Measurements from ENCODE around the gene TFF3.
"Not testable (repeated sequence)": the region's sequence is repeated elsewhere in the genome, so short reads cannot be mapped to it uniquely, and the experiment has no call there.

The TFF3 gene

DNA sequence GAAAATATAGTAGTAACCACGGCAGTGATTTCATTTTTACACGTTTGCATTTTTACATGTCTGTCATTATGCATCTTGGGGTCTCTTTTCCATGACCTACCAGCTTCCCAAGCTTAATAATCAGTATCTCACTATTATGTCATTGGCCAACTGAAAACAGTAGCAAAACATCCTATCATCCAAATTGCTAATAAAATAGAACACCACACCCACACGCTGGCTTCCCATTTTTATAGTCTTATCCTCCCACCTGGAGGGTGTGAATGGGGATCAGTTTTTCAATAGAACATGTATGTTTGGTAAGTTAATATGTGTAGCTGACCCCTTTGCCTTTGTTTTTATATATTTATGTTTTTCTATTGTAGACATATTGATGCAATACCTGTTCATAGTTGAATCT, 11.8 kb downstream of the TFF3 start:
- no peak for DNase-seq

DNA sequence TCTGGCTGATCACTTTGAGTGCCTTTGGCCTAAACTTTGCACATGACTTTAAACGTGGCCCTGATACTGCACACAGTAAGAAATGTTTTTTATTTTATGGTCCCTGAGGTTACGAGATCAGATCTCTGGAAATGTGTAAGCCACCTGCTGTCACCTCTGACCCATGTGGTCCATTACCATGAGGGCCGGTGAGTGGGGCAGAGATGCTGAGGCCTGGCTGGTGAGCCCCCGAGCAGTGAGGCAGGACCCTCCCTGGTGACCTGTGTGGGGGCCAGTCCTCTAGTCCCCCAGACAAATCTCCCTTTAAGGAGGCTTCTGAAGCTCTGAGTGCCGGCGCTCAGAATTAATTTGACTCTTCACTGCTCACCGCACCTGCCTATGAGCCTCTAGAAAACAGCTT, 12.4 kb downstream of the TFF3 start:
- no peak for DNase-seq

DNA sequence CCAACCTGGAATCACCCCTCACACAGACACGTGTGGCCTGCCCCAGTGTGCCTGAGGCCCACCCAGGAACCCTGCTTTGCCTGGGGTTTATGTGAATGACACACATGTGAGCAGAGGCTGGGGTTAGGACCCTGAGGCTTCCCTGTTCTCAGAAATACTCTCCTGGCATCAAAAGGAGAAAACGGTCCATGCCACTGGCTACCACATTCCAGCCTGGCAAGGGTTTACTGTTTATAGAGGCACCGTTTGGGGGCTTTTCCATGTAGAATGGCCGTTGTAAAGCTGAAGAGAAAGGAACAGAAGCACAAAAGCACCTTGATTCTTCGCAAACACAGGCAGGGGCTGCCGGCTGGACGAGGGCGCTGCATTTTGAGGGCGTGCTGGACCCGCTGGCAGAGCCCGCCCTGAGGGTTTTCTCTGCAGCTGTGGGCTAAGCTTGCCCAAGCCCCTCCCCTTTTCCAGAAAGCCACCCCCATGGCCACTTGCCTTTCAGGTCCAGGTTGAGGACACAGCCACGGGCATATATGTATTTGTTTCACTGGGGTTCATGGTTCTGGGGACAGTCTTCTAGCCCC, 13.0 kb downstream of the TFF3 start:
- no peak for DNase-seq

DNA sequence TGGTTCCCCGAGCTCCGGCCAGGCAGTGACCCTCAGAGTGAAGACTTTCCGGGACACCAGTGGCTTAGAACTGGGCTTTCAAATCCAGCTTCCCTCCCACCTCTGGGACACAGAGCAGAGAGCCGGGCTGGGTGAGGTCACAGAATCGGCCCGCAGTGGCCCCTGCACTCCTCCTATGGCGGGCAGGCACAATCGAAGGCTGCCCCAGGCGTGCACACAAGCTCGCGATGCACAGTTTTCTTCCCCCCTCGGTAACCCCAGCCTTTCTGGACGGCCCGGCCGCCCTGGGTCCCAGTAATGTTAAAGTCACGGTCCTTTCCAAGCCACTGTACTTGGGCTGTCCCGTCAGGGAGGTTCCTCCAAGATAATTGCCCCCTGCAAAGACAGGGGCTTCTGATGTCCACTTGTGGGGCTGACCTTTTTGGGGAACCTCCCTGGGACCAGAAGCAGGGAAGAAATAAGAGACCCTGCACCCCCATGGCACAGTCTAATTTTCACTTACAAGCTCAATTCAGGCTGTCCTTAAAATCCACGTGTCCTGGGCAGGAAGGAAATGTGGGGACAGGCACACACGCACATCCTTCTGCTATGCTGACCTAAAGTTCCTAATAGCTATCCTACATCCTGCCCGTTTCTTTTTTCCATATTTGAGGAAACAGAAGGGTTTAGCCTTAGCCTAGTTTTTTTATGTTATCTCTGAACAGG, 13.7 kb downstream of the TFF3 start:
- no peak for DNase-seq

DNA sequence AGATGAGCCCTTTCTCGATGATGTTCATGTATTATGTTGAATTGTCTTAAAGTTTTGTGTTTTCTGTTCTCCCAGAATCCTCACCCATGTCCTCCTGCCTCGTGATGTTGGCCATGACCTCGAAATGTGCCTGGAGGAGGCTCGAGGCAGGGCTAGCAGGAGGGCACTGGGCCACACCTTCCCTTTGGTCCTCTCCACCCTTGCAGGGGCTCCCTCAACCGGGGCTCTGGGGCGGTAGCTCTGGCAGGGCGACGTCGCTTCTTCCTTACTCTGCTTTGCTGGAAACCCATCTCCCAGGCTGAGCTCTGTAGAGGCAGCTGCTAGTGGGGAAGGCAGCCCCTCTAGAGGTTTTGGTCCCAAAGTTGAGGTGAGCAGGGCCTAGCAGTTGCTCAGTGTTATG, 14.3 kb downstream of the TFF3 start:
- no peak for DNase-seq

DNA sequence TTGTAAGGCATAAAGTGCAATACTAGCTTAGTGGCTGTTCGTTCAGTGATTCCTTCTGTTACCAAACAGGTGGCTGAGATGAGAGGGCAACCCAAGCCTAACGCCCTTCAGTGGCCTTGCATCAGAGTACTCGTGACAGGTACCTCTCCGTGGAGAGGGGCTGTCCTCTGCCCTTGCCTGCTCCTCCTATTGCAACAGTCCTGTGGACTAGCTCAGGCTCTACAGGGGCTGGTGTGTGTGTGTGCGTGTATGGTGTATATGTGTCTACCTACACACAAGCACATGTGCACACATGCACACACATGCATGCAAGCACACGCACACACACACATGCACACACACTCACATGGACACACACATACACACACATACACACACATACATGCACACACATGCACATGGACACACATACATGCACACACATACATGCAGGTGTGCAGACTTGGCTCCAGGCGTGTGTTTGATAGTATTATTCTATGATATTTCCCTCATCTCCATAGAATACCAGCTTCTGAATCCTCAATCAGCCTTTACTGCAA, 15.1 kb downstream of the TFF3 start:
- no peak for DNase-seq

DNA sequence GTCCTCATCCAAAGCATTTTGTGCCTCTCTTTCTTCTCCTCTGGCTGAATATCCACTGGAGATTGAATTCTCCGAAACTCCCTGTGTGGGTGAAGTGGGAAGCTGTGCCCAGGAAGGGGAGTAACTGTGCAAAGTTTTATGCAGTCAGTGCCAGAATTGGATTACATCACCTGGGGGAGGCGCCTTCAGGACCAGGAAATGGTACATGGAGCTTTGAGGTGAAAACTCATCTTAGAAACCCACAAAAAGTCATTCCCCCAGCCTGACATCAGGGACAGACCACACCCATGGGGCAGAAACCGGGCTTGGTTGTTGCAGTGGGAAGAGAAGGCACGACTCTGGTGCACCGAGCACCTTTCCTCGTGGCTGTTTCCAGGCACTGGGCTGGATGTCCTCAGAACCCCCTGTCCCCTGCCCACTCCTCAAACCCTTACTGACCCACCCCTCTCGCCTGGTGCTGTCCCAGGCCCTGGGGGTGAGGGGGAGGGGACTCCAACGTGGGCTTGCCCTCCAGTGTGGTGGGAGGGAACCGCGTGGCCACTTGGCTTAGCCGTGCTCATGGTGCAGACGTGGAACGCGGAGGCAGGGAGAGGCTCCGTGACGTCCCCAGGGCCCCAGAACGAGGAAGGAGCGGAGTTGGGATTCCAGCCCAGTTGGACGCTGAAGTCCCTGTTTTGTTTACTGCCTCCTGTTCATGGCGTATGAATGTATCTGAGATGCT, 15.7 kb downstream of the TFF3 start:
- DNase-seq = no peak

DNA sequence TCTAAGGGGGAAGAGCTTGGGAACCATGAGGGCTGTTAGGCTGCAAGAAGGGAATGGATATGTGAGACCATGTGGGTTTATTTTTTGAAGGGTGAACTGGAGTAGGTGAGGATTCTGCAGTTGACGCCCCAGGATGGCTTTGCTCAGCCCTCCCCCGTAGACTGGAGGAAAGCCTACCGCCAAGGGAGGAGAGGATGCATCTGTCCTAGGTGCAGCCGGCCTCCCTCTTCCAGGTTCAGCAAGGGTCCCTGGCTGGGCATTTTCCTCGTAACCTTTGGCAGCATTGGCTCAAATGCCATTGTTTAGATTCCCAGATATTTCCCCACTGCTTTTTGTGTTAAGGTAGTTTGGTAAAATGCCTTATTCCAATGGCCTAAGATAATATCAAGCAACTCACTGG, 16.6 kb downstream of the TFF3 start:
- DNase-seq = no peak

DNA sequence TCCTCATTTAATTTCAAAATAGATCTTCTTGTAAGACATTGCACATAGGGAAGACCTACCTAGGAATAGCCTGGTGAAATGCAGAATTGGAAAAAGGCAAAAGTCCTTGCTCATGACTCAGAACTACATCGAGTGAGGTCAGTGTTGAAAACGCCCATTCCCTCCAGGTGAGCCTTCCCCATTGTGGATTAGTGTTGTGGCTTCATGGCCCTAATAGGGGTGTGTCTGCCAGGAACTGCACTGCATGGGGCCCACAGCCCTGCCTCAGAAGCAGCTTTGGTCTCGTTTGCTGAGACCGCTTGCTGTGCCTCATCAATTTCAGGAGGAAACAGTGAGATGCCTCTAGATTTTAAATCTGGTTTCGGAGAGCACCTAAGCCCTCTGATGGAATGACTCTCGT, 17.0 kb downstream of the TFF3 start:
- no peak for DNase-seq

DNA sequence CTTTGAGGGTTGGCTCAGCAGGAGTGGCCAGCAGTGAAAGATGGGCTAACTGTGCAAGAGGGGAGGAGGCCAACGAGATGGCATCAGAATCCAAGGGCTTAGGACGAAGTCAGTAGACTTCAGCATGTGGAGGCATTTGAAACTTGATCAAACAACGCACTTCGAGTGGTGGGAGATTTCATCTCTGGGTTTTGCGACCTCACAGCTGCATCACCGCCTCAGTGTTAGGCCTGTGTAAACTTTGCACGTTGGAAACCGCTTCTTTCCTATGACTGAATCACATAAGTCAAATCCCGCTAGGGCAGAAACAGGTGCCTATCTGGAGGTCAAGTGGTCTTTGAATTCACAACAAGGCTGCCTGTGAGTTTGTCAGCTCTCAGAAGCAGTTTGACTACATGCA, 17.8 kb downstream of the TFF3 start:
- DNase-seq = no peak

DNA sequence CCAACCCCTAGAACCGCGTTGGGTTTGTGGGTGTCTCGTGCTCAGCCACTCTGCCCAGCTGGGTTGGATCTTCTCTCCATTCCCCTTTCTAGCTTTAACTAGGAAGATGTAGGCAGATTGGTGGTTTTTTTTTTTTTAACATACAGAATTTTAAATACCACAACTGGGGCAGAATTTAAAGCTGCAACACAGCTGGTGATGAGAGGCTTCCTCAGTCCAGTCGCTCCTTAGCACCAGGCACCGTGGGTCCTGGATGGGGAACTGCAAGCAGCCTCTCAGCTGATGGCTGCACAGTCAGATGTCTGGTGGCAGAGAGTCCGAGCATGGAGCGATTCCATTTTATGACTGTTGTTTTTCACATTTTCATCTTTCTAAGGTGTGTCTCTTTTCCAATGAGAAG, 18.7 kb downstream of the TFF3 start:
- DNase-seq = no peak

DNA sequence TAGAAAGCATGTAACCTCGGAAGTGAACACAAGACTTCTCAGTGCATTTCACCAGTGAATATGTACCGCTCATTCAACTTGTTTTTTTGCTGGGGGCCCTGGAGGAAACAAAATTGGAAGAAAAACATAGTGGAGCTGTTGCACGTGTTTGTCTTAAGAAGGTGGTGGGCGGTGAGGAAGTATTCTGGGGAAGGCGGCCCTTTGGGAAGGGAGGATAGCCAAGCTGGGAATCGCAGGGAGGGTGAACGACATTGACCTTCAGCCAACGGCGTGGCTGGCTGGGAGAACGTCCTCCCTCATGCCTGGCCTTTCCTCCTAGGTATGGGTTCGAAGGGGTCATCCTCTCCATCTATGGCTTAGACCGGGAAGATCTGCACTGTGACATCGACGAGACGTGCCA, 19.4 kb downstream of the TFF3 start:
- DNase-seq = no peak

DNA sequence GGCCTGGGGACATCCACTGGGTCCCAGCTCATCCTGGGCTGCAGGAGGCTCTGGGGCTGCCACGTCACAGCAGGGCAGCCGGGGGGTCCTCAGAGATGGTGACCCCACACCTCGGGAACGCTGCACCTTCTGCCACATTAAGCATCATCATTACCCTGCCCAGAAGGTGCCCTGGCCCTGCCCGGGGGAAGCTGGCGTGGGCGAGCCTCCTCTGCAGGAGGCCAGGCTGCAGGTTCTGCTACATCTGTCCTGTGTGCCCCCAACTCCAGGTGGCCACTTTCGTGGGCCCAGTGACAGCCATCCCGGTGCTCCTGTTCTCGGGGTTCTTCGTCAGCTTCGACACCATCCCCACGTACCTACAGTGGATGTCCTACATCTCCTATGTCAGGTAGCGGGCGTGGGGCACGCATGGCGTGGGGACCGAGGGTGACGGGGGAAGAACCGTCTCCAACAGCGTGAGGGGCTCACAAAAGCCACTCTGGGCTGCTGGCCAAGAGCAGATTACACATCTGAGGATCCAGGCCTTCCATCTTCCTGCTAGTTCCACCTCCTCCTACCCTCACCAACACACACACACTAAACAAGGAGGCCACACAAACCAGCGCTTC, 20.8 kb downstream of the TFF3 start:
- no peak for DNase-seq

DNA sequence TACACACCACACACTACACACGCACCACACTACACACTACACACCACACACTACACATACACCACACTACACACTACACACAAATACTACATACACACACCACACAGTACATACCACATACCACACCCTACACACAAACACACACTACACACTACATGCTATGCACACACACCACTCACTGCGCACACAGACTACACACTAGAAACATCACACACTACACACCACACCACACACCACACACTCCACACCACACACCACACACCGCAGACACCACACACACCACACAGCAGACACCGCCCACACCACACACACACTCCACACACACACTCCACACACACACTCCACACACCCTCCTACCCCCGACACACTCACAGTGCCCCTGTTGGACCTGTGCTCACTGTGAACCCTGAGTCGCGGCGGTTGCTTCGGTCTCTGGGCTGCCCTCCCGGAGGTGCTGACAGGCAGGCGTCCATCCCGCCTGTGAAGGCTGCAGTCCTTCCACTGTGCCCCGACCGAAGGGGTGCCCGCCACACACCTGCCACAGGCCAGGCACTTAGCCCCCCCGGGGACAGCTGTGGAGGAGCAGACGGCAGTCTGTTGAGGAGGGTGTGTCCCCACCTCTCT, 21.4 kb downstream of the TFF3 start:
- DNase-seq = no peak

DNA sequence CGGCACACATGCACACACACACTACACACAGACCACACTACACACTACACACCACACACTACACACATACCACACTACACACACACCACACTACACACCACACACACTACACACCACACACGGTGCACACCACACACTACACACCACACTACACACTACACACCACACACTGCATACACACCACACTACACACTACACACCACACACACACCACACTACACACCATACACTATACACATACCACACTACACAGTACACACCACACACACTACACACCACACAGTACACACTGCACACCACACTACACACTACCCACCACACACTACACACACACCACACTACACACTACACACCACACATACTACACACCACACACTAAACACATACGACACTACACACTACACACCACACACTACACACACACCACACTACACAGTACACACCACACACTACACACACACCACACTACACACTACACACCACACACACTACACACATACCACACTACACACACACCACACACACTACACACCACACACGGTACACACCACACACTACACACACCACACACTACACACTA, 22.6 kb downstream of the TFF3 start:
- DNase-seq = not testable (repeated sequence)

DNA sequence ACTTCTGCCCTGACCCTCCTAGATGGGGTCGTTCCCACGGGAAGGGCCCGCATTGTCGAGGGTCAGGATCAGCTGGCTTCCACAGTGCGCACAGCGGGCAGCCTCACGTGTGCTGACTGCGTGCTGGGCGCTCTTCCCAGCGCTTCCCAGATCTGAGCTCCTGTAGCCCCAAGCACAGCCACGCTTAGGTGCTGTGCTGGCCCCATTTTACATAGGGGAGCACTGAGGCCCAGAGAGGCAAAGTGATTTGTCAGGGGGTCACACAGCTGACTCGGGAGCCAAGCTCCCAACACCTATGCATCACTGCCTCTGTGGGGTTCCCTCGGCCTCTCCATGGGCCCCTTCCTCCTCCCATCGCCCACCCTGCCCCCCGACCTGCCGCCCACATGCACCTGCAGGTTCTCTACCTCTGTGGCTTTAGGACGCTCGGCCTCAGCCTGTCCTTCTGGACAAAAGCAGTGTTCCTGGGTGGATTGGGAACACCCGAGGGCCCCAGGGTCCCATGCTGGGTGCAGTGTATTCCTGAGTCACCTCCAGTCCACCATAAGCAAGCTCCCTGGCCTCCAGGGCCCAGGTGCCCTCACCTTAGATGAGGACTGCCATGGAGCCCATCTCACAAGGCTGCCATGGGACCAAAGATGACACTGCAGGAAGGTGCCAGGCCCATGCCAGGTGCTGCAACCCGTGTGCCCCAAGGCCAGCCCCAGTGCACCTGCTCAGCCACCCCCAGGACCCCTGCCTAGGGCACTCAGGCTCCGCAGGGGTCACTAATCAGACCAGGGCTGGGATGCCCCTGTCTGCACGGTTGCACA, 23.3 kb downstream of the TFF3 start:
- no peak for DNase-seq

DNA sequence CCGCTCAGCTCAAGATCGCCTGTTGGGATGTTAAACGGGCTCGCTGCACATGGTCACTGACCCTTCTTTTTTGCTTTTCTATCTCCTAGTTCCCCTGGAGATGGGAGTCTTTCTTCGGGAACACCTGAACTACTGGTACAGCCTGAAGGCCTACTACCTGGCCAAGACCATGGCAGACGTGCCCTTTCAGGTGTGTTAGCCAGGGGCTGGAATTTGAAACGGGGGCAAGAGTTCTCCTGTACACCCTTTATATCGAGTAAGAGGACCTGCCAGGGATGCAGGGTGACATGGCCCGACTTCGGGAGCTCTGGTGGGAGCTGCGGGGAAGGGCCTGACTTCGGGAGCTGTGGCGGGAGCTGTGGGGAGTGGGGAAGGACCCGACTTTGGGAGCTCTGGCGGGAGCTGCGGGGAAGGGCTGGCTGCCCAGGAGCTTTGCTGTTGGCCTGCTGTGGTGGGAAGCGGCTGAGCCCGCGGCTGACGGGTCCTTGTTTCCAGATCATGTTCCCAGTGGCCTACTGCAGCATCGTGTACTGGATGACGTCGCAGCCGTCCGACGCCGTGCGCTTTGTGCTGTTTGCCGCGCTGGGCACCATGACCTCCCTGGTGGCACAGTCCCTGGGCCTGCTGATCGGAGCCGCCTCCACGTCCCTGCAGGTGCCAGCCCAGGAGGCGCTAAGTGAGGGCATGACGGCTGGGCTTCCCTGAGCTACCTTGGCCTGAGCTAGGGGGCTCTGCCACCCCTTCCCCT, 24.0 kb downstream of the TFF3 start:
- DNase-seq = no peak

DNA sequence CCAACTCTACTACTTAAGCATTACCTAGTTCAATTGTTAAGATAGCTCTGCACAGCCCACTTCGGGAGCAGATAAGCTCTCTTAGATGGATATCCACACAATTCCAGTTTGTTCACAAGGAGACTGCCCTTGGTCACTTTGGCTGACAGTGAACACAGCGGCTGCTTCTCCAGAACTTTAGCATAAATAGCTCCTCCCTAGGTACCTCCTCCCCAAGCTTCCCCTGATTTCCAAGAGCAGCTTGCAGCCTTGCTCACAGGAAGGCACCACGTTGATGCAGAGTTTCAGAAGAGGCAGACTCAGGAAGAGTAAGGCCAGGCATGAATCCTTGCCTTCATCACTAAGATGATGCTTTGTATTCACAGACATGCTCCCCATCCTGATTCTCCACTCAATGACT, 24.7 kb downstream of the TFF3 start:
- DNase-seq = no peak

DNA sequence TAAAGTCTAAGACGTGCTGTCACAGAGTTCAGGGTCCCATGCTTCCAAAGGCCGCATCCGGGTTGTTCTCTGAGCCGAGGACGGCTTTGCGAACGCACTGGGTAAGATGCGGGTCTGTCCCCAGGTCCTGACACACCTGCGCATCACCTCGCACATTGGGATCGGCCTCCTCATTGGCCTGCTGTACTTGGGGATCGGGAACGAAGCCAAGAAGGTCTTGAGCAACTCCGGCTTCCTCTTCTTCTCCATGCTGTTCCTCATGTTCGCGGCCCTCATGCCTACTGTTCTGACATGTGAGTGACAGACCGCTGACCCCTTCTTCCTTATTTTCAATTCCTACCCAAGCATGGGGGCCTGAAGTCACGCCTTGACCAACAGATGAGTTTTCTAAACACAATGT, 25.3 kb downstream of the TFF3 start:
- DNase-seq = no peak

DNA sequence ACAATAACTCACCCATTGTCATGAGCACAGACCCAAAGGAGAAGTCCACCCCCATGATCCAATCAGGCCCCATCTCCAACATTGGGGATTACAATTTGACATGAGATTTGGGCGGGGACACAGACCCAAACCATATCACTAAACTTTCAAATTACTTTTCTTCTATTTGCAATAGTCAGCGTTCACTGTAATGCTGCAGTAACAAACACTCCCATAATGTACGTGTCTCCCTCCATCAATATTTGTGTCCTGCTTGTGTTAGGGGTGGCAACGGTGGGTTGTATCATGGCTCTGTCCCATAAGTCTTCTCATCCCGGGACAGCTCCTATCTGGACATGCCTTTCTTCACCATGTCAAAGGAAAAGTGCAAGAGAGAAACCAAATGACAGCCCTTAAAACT, 26.2 kb downstream of the TFF3 start:
- DNase-seq = no peak

Measured in right hindlimb (tissue), 1 donor.